Measurements from ENCODE around the gene PPARA. TPM values are rescaled to one million over a fixed set of nuclear protein-coding genes. Genes with fewer than 3 reads are reported as not detected.

The PPARA gene
- polyA plus RNA-seq, 1 donor from 2014 or later = 0.43 TPM

GRCh38 chr22:46112405-46112804 is 37.9 kb upstream of the PPARA start:
- H2AFZ ChIP-seq (ENCODE audit: low read depth, low read length) = no peak overlapping the region
- H3K9me3 ChIP-seq (ENCODE audit: low read length) = no peaks in the 10 kb centered on the region
- H3K27me3 ChIP-seq (ENCODE audit: insufficient read depth, low read depth, low read length) = no peaks in the 10 kb centered on the region
- H3K79me2 ChIP-seq (replicated peaks; ENCODE audit: insufficient read depth, low read length) = no peaks in the 10 kb centered on the region
- no peak overlapping the region for H3K4me3 ChIP-seq (ENCODE audit: low read length)
- no peaks in the 10 kb centered on the region for H3K36me3 ChIP-seq (ENCODE audit: insufficient read depth, low read length)
- no peak overlapping the region for H3K27ac ChIP-seq (ENCODE audit: low read length)
- no peak overlapping the region for H3K9ac ChIP-seq (ENCODE audit: low read length)
- TF ChIP-seq REST (IDR thresholded peaks at IDR 0.05; ENCODE audit: borderline replicate concordance) (no peak), RAD21 (conservative IDR thresholded peaks at IDR 0.05) (no peak), EP300 (conservative IDR thresholded peaks at IDR 0.05; ENCODE audit: poor library complexity, severe bottlenecking) (no peak), MXI1 (conservative IDR thresholded peaks at IDR 0.05; ENCODE audit: poor library complexity, severe bottlenecking) (no peak), EZH2 (IDR thresholded peaks at IDR 0.05; ENCODE audit: borderline replicate concordance, insufficient read depth, low read length, poor library complexity, severe bottlenecking) (no peak), CTCF (IDR thresholded peaks at IDR 0.05; ENCODE audit: poor library complexity, severe bottlenecking) (no peak), TAF1 (IDR thresholded peaks at IDR 0.05; ENCODE audit: low read depth) (no peak), POLR2AphosphoS5 (IDR thresholded peaks at IDR 0.05) (no peak), SMC3 (conservative IDR thresholded peaks at IDR 0.05; ENCODE audit: poor library complexity) (no peak)
- H3F3A ChIP-seq (ENCODE audit: insufficient read depth, low read length, poor library complexity, severe bottlenecking) = no peaks in the 10 kb centered on the region
- H3K4me2 ChIP-seq (ENCODE audit: low read length) = no peak overlapping the region
- H3K9me2 ChIP-seq (ENCODE audit: insufficient read depth, low read length) = no peaks in the 10 kb centered on the region
- H4K20me1 ChIP-seq (ENCODE audit: insufficient read depth) = no peaks in the 10 kb centered on the region

- no peak overlapping the region for H3K4me3 ChIP-seq (ENCODE audit: low read length)
- H3K9me2 ChIP-seq (ENCODE audit: insufficient read depth, low read length) = no peaks in the 10 kb centered on the region
- no peaks in the 10 kb centered on the region for H4K20me1 ChIP-seq (ENCODE audit: insufficient read depth)
- no peaks in the 10 kb centered on the region for H3K9me3 ChIP-seq (ENCODE audit: low read length)
- no peaks in the 10 kb centered on the region for H3K36me3 ChIP-seq (ENCODE audit: insufficient read depth, low read length)
- H3K4me2 ChIP-seq (ENCODE audit: low read length) = no peak overlapping the region
- H3K79me2 ChIP-seq (replicated peaks; ENCODE audit: insufficient read depth, low read length) = no peaks in the 10 kb centered on the region
- no peak overlapping the region for H2AFZ ChIP-seq (ENCODE audit: low read depth, low read length)
- H3K27me3 ChIP-seq (ENCODE audit: insufficient read depth, low read depth, low read length) = no peaks in the 10 kb centered on the region
- no peak overlapping the region for H3K9ac ChIP-seq (ENCODE audit: low read length)
- no peak for TF ChIP-seq CTCF (IDR thresholded peaks at IDR 0.05; ENCODE audit: poor library complexity, severe bottlenecking)
- no peak for TF ChIP-seq POLR2AphosphoS5 (IDR thresholded peaks at IDR 0.05)
- TF ChIP-seq MXI1 (conservative IDR thresholded peaks at IDR 0.05; ENCODE audit: poor library complexity, severe bottlenecking) = no peak
- TF ChIP-seq EZH2 (IDR thresholded peaks at IDR 0.05; ENCODE audit: borderline replicate concordance, insufficient read depth, low read length, poor library complexity, severe bottlenecking) = no peak
- TF ChIP-seq SMC3 (conservative IDR thresholded peaks at IDR 0.05; ENCODE audit: poor library complexity) = no peak
- no peak for TF ChIP-seq REST (IDR thresholded peaks at IDR 0.05; ENCODE audit: borderline replicate concordance)
- TF ChIP-seq EP300 (conservative IDR thresholded peaks at IDR 0.05; ENCODE audit: poor library complexity, severe bottlenecking) = no peak
- no peak for TF ChIP-seq RAD21 (conservative IDR thresholded peaks at IDR 0.05)
- no peak for TF ChIP-seq TAF1 (IDR thresholded peaks at IDR 0.05; ENCODE audit: low read depth)
- no peak overlapping the region for H3K27ac ChIP-seq (ENCODE audit: low read length)
- no peaks in the 10 kb centered on the region for H3F3A ChIP-seq (ENCODE audit: insufficient read depth, low read length, poor library complexity, severe bottlenecking)
These were observed 37.0 kb upstream of the PPARA start for GRCh38 chr22:46113110-46113909.
